Measurements from ENCODE around the gene PPM1J.

DNA sequence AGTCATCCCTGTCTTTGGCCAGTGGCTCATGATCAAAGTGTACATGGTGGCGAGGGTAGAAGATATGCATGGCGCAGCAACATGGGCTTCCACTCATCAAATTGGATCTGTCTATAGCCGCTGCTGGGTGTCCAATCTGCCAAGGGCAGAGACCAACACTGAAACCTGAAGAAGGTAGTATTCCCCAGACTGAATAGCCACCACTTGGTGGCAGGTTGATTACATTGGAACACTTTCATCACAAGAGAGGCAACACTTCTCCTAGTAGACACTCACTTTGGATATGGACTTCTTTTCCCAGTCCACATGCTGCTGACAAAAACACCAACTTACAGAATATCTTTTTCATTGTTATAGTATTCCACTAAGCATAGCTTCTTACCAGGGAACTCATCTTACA lies 22.4 kb upstream of the PPM1J start:
- TF ChIP-seq, protein P1, sequence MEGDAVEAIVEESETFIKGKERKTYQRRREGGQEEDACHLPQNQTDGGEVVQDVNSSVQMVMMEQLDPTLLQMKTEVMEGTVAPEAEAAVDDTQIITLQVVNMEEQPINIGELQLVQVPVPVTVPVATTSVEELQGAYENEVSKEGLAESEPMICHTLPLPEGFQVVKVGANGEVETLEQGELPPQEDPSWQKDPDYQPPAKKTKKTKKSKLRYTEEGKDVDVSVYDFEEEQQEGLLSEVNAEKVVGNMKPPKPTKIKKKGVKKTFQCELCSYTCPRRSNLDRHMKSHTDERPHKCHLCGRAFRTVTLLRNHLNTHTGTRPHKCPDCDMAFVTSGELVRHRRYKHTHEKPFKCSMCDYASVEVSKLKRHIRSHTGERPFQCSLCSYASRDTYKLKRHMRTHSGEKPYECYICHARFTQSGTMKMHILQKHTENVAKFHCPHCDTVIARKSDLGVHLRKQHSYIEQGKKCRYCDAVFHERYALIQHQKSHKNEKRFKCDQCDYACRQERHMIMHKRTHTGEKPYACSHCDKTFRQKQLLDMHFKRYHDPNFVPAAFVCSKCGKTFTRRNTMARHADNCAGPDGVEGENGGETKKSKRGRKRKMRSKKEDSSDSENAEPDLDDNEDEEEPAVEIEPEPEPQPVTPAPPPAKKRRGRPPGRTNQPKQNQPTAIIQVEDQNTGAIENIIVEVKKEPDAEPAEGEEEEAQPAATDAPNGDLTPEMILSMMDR (conservative IDR thresholded peaks at IDR 0.05; ENCODE audit: low read length): no peak
- TF ChIP-seq EZH2phosphoT487 (IDR thresholded peaks at IDR 0.05; ENCODE audit: borderline replicate concordance): no peak

Data from Loucy (cell line).